Tibial nerve (tissue), 4 donors: ENCODE data around the gene PHLPP1. TPM values are rescaled to one million over a fixed set of nuclear protein-coding genes. Genes with fewer than 3 reads are reported as not detected.

ENCODE experiments used
- DNase-seq, 2 donors: peaks; one replicate each; pipeline ENCODE4 v3.0.0-alpha.2; 2019; ENCODE audit warnings: low spot score in 2 of 2
- H3K27ac ChIP-seq, 4 donors: fragments of 200-600 bp; sonication (generic) in 3 of 4; one replicate each; pipeline ENCODE4 v1.5.1; 2017 to 2019; ENCODE audit warnings: mild to moderate bottlenecking in 1 of 4
- H3K27me3 ChIP-seq, 2 donors: fragments of 200-600 bp; sonication (generic) in 1 of 2; one replicate each; pipeline versions ENCODE4 v1.5.1 to v1.6.0; 2017 to 2019
- H3K36me3 ChIP-seq, 3 donors: fragments of 200-600 bp; sonication (generic); one replicate each; pipeline ENCODE4 v1.5.1; 2018 to 2019
- H3K4me1 ChIP-seq, 4 donors: fragments of 200-600 bp; sonication (generic) in 3 of 4; one replicate each; pipeline ENCODE4 v1.5.1; 2017 to 2019
- H3K4me3 ChIP-seq, 4 donors: fragments of 200-600 bp; sonication (generic) in 3 of 4; one replicate each; pipeline ENCODE4 v1.5.1; 2017 to 2019; ENCODE audit warnings: mild to moderate bottlenecking in 1 of 4, moderate library complexity in 1 of 4
- H3K9me3 ChIP-seq, 4 donors: fragments of 200-600 bp; sonication (generic) in 3 of 4; one replicate each; pipeline ENCODE4 v1.5.1; 2017 to 2019
- CTCF ChIP-seq, 5 experiments: fragments of 200-600 bp in 3 of 5; fragments of 450-650 bp in 2 of 5; sonication (generic) in 3 of 5; IDR thresholded peaks; one replicate each; pipeline ENCODE4 v1.5.1; 2016 to 2019; ENCODE audit warnings: antibody characterized with exemption in 5 of 5, mild to moderate bottlenecking in 3 of 5, moderate library complexity in 2 of 5
- EP300 ChIP-seq, 2 donors: sonication (generic); formaldehyde crosslinking; IDR thresholded peaks; one replicate each; pipeline ENCODE4 v1.6.1; 2017; ENCODE audit warnings: antibody characterized with exemption in 2 of 2, mild to moderate bottlenecking in 1 of 2
- POLR2A ChIP-seq, 2 donors: fragments of 450-650 bp; IDR thresholded peaks; one replicate each; pipeline ENCODE4 v1.6.1; 2017; ENCODE audit warnings: antibody characterized with exemption in 2 of 2, mild to moderate bottlenecking in 2 of 2, moderate library complexity in 2 of 2
- WGBS, 2 donors: methylation state at CpG; one replicate each; pipeline ENCODE4 v1.1.5; 2018; 5-methylcytosine and 5-hydroxymethylcytosine counted together
- total RNA-seq, 4 donors: library from RNA; depleted of rRNA; stranded (reverse); fragments of >200 nt; gene quantifications; one replicate each; pipeline ENCODE4 v1.1.0, GENCODE V29; 2016

Gene PHLPP1
- total RNA-seq, 4 donors from 2014 or later: 11.4 to 16.1 (median 14.5) TPM

- Histone ChIP-seq H3K4me3 (no peak overlapping the region), H3K27ac (no peak overlapping the region), H3K9me3 (no peaks in the 10 kb centered on the region), H3K4me1 (peaks cover 0 to 12% (median 3%) of the 10 kb centered on the region in 4 donors), H3K27me3 (no peaks in the 10 kb centered on the region), H3K36me3 (peaks cover 0 to 9% (median 0%) of the 10 kb centered on the region in 3 donors)
- WGBS, 2 donors: 82 to 94% methylated on average over 4 of the region's 4 CpGs
- TF ChIP-seq EP300 (IDR thresholded peaks at IDR 0.05) (no peak), CTCF (IDR thresholded peaks at IDR 0.05) (no peak)
- no peak for DNase-seq
Observed at GRCh38 chr18:62952807-62953206, 237.5 kb downstream of the PHLPP1 start.

- TF ChIP-seq EP300 (IDR thresholded peaks at IDR 0.05) (no peak), POLR2A (IDR thresholded peaks at IDR 0.05) (no peak), CTCF (IDR thresholded peaks at IDR 0.05) (no peak)
- H3K4me1 ChIP-seq: peaks cover 0 to 12% (median 3%) of the 10 kb centered on the region in 4 donors
- no peak overlapping the region for H3K27ac ChIP-seq
- WGBS, 2 donors: 32 to 33% methylated on average over 2 of the region's 2 CpGs
- H3K27me3 ChIP-seq: no peaks in the 10 kb centered on the region
- DNase-seq: no peak
- H3K9me3 ChIP-seq: no peaks in the 10 kb centered on the region
- H3K4me3 ChIP-seq: no peak overlapping the region
- peaks cover 0 to 9% (median 0%) of the 10 kb centered on the region in 3 donors for H3K36me3 ChIP-seq
Observed at GRCh38 chr18:62953663-62954062, 238.3 kb downstream of the PHLPP1 start.

- Histone ChIP-seq H3K36me3 (peaks cover 0 to 9% (median 0%) of the 10 kb centered on the region in 3 donors), H3K27me3 (no peaks in the 10 kb centered on the region), H3K4me3 (no peak overlapping the region), H3K4me1 (peaks cover 0 to 12% (median 3%) of the 10 kb centered on the region in 4 donors), H3K9me3 (no peaks in the 10 kb centered on the region), H3K27ac (no peak overlapping the region)
- TF ChIP-seq POLR2A (IDR thresholded peaks at IDR 0.05) (no peak), CTCF (IDR thresholded peaks at IDR 0.05) (no peak), EP300 (IDR thresholded peaks at IDR 0.05) (no peak)
- no peak for DNase-seq
- 60% methylated on average over 2 of the region's 2 CpGs for WGBS, 2 donors
Observed at GRCh38 chr18:62954366-62954765, 239.0 kb downstream of the PHLPP1 start.

- no peaks in the 10 kb centered on the region for H3K27me3 ChIP-seq
- H3K9me3 ChIP-seq: no peaks in the 10 kb centered on the region
- 77 to 83% methylated on average over 9 of the region's 9 CpGs for WGBS, 2 donors
- peaks cover 0 to 5% (median 0%) of the 10 kb centered on the region in 3 donors for H3K36me3 ChIP-seq
- H3K27ac ChIP-seq: no peak overlapping the region
- TF ChIP-seq CTCF (IDR thresholded peaks at IDR 0.05) (peak; percentile 15 to 40 (median 33)), POLR2A (IDR thresholded peaks at IDR 0.05) (no peak)
- peak in 1 of 2 donors; percentile 63 for DNase-seq
- no peak overlapping the region for H3K4me3 ChIP-seq
- peaks cover 0 to 12% (median 3%) of the 10 kb centered on the region in 4 donors for H3K4me1 ChIP-seq
Observed at GRCh38 chr18:62957885-62958472, 242.6 kb downstream of the PHLPP1 start.

- Histone ChIP-seq H3K4me3 (no peak overlapping the region), H3K36me3 (peaks cover 0 to 12% (median 0%) of the 10 kb centered on the region in 3 donors), H3K9me3 (no peaks in the 10 kb centered on the region), H3K4me1 (peaks cover 0 to 9% (median 0%) of the 10 kb centered on the region in 4 donors), H3K27ac (no peak overlapping the region), H3K27me3 (no peaks in the 10 kb centered on the region)
- 90 to 95% methylated on average over 3 of the region's 3 CpGs for WGBS, 2 donors
- DNase-seq: no peak
- TF ChIP-seq CTCF (IDR thresholded peaks at IDR 0.05) (no peak), POLR2A (IDR thresholded peaks at IDR 0.05) (no peak), EP300 (IDR thresholded peaks at IDR 0.05) (no peak)
Observed at GRCh38 chr18:62959481-62959880, 244.1 kb downstream of the PHLPP1 start.
